ENCODE measurements around the gene SLC51A. TPM values are rescaled to one million over a fixed set of nuclear protein-coding genes. Genes with fewer than 3 reads are reported as not detected.

Gene SLC51A
- total and polyA plus RNA-seq, 7 donors = 0.31 to 0.44 (median 0.39) TPM; not detected in 3

DNA sequence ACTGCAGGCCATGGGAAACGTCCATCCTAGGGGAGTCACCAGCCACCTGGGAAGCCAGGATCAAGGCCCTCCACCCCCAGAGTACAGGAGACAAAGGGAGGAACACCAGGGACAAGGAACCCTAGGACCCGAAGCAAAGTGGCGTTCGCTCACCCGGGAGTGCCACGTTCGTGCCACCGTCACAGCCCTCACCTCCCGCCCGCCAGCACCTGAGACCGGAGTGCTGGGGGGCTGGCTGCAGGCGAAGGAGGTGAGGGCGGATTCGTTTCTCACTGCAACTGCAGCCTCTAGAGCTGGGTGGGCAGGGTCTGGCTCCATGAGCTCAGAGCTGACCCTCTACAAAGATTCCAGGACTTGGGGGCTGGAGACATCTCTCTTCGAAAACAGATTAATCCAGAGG, 31.5 kb upstream of the SLC51A start:
- H3K4me1 ChIP-seq = peaks cover 9% of the 10 kb centered on the region
- WGBS, 3 donors = 95% methylated on average over 15 of the region's 15 CpGs
- DNase-seq = no peak

GRCh38 chr3:196186651-196187573, 29.4 kb upstream of the SLC51A start:
- intact Hi-C loops (cut with DNase I) = no loop called here
- Histone ChIP-seq H3K36me3 (ENCODE audit: insufficient read depth in 1 of 2, low read depth in 1 of 2) (no peaks in the 10 kb centered on the region), H3K4me3 (peak overlapping the region; percentile 20), H3K27me3 (ENCODE audit: insufficient read depth in 3 of 3, low read length in 2 of 3) (no peaks in the 10 kb centered on the region), H3K9me3 (no peaks in the 10 kb centered on the region), H3K27ac (peak overlapping the region; percentile 68), H3K4me1 (peaks cover 7% of the 10 kb centered on the region)
- ATAC-seq (peak; percentile 54 to 76 (median 68)), DNase-seq (peak in 1 of 2 donors; percentile 51)
- TF ChIP-seq CTCF (IDR thresholded peaks at IDR 0.05) = no peak
- WGBS, 3 donors = 26 to 32% (median 26%) methylated on average over 30 to 31 of the region's 31 CpGs

More for the DNA sequence above, 31.5 kb upstream of the SLC51A start:
- H3K27ac ChIP-seq = no peak overlapping the region
- no peaks in the 10 kb centered on the region for H3K36me3 ChIP-seq (ENCODE audit: insufficient read depth in 1 of 2, low read depth in 1 of 2)
- no peak for TF ChIP-seq CTCF (IDR thresholded peaks at IDR 0.05)
- H3K9me3 ChIP-seq = no peaks in the 10 kb centered on the region
- no peaks in the 10 kb centered on the region for H3K27me3 ChIP-seq (ENCODE audit: insufficient read depth in 3 of 3, low read length in 2 of 3)
- intact Hi-C loops (cut with DNase I) = no loop called here
- no peak for ATAC-seq
- no peak overlapping the region for H3K4me3 ChIP-seq

DNA sequence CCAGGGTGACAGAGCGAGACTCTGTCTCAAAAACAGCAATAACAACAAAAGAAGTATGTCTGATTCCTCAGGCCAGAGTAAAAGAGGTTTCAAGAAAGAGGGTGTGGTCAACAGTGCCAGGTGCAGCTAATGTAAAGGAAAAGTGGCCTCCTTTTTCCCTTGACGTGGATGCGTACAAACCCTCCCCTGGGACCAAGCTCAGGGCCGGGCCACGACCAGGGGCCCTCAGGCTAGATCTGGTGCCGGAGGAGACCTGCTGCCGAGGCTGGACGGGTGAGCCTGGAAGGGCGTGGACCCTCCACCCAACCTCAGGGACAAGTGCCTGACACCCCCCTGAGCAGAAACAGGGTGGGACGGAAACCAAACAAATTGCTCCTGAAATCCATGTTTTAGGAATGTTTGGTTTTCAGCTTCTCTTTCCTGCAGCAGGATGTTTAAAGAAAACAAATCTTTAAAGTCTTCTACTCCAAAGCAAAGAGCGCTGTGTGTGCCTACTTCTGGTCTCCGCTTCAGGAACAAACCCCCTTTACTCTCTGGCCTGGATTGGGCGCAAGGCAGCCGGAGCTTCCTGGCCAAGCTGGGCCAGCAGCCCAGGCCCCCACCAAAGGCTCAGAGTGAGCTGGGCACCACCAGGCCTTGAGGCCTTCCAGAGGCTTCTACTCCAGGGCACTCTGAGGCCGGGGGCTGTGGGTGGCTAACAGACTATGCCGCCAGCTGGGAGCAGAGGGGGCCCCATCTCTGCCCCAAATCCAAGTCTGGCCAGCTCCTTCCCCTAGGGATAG, 26.6 kb upstream of the SLC51A start:
- no peak overlapping the region for H3K27ac ChIP-seq
- peak in 1 of 2 donors; percentile 37 for DNase-seq
- no peaks in the 10 kb centered on the region for H3K36me3 ChIP-seq (ENCODE audit: insufficient read depth in 1 of 2, low read depth in 1 of 2)
- no peak for TF ChIP-seq CTCF (IDR thresholded peaks at IDR 0.05)
- intact Hi-C loops (cut with DNase I) = no loop called here
- H3K4me3 ChIP-seq = no peak overlapping the region
- WGBS, 3 donors = 78 to 84% (median 82%) methylated on average over 14 to 16 of the region's 16 CpGs
- H3K27me3 ChIP-seq (ENCODE audit: insufficient read depth in 3 of 3, low read length in 2 of 3) = no peaks in the 10 kb centered on the region
- ATAC-seq = no peak
- H3K9me3 ChIP-seq = no peaks in the 10 kb centered on the region
- H3K4me1 ChIP-seq = peaks cover 18% of the 10 kb centered on the region

DNA sequence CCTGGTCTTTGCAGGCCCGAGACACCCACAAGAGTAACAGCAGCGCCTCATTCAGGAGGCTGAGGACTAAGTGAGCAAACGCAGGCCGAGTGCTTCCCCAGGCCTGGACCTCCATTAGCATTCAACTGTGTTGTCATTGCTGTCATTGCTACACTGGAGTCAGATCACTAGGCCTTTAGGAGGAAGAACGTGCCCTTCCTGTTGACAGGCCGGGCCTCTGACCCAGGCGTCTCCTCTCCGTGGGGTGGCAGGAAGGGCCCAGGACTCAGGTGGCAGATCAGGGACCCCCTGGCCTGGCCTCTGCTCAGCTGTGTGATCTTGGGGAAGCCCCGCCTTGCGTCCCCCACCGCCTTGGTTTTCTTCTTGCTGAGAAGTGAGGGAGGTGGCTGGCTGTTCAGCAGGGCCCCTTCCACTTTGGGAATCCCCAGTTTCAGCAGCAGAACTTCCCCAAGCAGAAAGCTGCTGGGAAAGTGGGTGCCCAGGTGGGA, 24.3 kb upstream of the SLC51A start:
- Histone ChIP-seq H3K27me3 (ENCODE audit: insufficient read depth in 3 of 3, low read length in 2 of 3) (no peaks in the 10 kb centered on the region), H3K4me3 (no peak overlapping the region), H3K4me1 (peaks cover 13% of the 10 kb centered on the region), H3K36me3 (ENCODE audit: insufficient read depth in 1 of 2, low read depth in 1 of 2) (no peaks in the 10 kb centered on the region), H3K9me3 (no peaks in the 10 kb centered on the region), H3K27ac (peak overlapping the region; percentile 81)
- 67 to 73% (median 69%) methylated on average over 10 to 11 of the region's 11 CpGs for WGBS, 3 donors
- intact Hi-C loops (cut with DNase I) = no loop called here
- DNase-seq (peak in 1 of 2 donors; percentile 46), ATAC-seq (peak; percentile 5 to 31 (median 16))
- TF ChIP-seq CTCF (IDR thresholded peaks at IDR 0.05) = no peak

All from psoas muscle (tissue), 8 donors.